Measurements from ENCODE around the gene SLC9A3.

- TF ChIP-seq CTCF (IDR thresholded peaks at IDR 0.05) = no peak
- no peak for TF ChIP-seq POLR2AphosphoS5 (IDR thresholded peaks at IDR 0.05)
Measured at GRCh38 chr5:481347-481746, 42.9 kb downstream of the SLC9A3 start.
